HG02981 (cell line): Measurements from ENCODE around the gene LKAAEAR1.

ENCODE experiments used
- ATAC-seq: cut with Tn5 transposase; IDR thresholded peaks from one replicate; pipeline ENCODE4 v1.9.1; 2021; ENCODE audit warnings: mild to moderate bottlenecking, moderate library complexity; ENCODE audit not compliant: unreplicated experiment

Gene LKAAEAR1

GRCh38 chr20:64080013-64080812, 4.0 kb downstream of the LKAAEAR1 start, which contains the start of gene OPRL1:
Gene OPRL1, plus strand, starts transcription at chr20:64080082. Its CDS starts 12,639 bp downstream, at chr20:64092721.
- no peak for ATAC-seq

- ATAC-seq, result peak; percentile 40
These were observed 4.8 kb downstream of the LKAAEAR1 start, which contains the start of gene RGS19 for GRCh38 chr20:64079273-64080012. Gene RGS19, minus strand, starts transcription at chr20:64079518. Its CDS starts 2,632 bp downstream, at chr20:64076886.

GRCh38 chr20:64078934-64079272, 5.3 kb downstream of the LKAAEAR1 start:
- ATAC-seq, result no peak

GRCh38 chr20:64077876-64078551, 6.2 kb downstream of the LKAAEAR1 start:
- ATAC-seq, result no peak

GRCh38 chr20:64077541-64077875, 6.7 kb downstream of the LKAAEAR1 start:
- no peak for ATAC-seq

GRCh38 chr20:64077094-64077493, 7.1 kb downstream of the LKAAEAR1 start:
- ATAC-seq, result no peak

- ATAC-seq, result no peak
These were observed 7.9 kb downstream of the LKAAEAR1 start for GRCh38 chr20:64076061-64076997.

- no peak for ATAC-seq
These were observed 8.6 kb downstream of the LKAAEAR1 start for GRCh38 chr20:64075556-64075955.

GRCh38 chr20:64074963-64075362, 9.2 kb downstream of the LKAAEAR1 start:
- no peak for ATAC-seq

- no peak for ATAC-seq
These were observed 9.9 kb downstream of the LKAAEAR1 start for GRCh38 chr20:64074184-64074789.

- no peak for ATAC-seq
These were observed 10.6 kb downstream of the LKAAEAR1 start for GRCh38 chr20:64073476-64074183.

GRCh38 chr20:64072498-64073063, 11.6 kb downstream of the LKAAEAR1 start:
- no peak for ATAC-seq

- ATAC-seq, result no peak
These were observed 12.6 kb downstream of the LKAAEAR1 start for GRCh38 chr20:64071341-64072332.

- no peak for ATAC-seq
These were observed 13.8 kb downstream of the LKAAEAR1 start for GRCh38 chr20:64070244-64070993.

GRCh38 chr20:64069614-64070243, 14.5 kb downstream of the LKAAEAR1 start:
- no peak for ATAC-seq

GRCh38 chr20:64069209-64069613, 15.0 kb downstream of the LKAAEAR1 start:
- ATAC-seq, result no peak
